IMR-90 (cell line): ENCODE results near the gene HIGD1C.

ENCODE experiments used
- CEBPB ChIP-seq: IDR thresholded peaks from 2 replicates; pipeline ENCODE4 v1.6.1; 2012; ENCODE audit warnings: low read depth, low read length, improper control_type of control experiment
- FOS ChIP-seq: fragments of 150-350 bp; IDR thresholded peaks from 2 replicates; pipeline ENCODE4 v1.6.1; 2016; ENCODE audit warnings: low read depth, low read length
- MAFK ChIP-seq: IDR thresholded peaks from 2 replicates; pipeline ENCODE4 v1.6.1; 2012; ENCODE audit warnings: low read depth, low read length, improper control_type of control experiment
- NFE2L2 ChIP-seq: fragments of 150-350 bp; IDR thresholded peaks from 2 replicates; pipeline ENCODE4 v1.6.1; 2016; ENCODE audit warnings: low read depth, mild to moderate bottlenecking, low read length
- POLR2A ChIP-seq: IDR thresholded peaks from 2 replicates; pipeline ENCODE4 v1.6.1; 2012; ENCODE audit warnings: mild to moderate bottlenecking, low read depth, low read length
- RAD21 ChIP-seq: IDR thresholded peaks from 2 replicates; pipeline ENCODE4 v1.6.1; 2012; ENCODE audit warnings: low read length, improper control_type of control experiment
- RCOR1 ChIP-seq: IDR thresholded peaks from 2 replicates; pipeline ENCODE4 v1.6.1; 2012; ENCODE audit warnings: mild to moderate bottlenecking, low read length, improper control_type of control experiment; ENCODE audit not compliant: insufficient replicate concordance
- RFX5 ChIP-seq: IDR thresholded peaks from 2 replicates; pipeline ENCODE4 v1.8.0; 2012; ENCODE audit warnings: low read depth, mild to moderate bottlenecking, low read length, moderate library complexity
- SMC3 ChIP-seq: fragments of 150-350 bp; IDR thresholded peaks from 2 replicates; pipeline ENCODE4 v1.6.1; 2016; ENCODE audit warnings: low read depth, mild to moderate bottlenecking, antibody characterized with exemption, low read length, moderate library complexity
- TF ChIP-seq, protein P1 (sequence below): conservative IDR thresholded peaks from 2 replicates; pipeline ENCODE4 v1.5.1; 2012; ENCODE audit warnings: mild to moderate bottlenecking, low read depth, low read length, improper control_type of control experiment
- TF ChIP-seq, protein P2 (sequence below): fragments of 150-350 bp; IDR thresholded peaks from 2 replicates; pipeline ENCODE4 v1.6.1; 2017; ENCODE audit warnings: mild to moderate bottlenecking, antibody characterized with exemption, low read length, low read depth
- TF ChIP-seq, protein P3 (sequence below): fragments of 150-350 bp; IDR thresholded peaks from 2 replicates; pipeline ENCODE4 v1.6.1; 2016; ENCODE audit warnings: low read depth, mild to moderate bottlenecking, low read length, moderate library complexity, borderline replicate concordance

DNA sequence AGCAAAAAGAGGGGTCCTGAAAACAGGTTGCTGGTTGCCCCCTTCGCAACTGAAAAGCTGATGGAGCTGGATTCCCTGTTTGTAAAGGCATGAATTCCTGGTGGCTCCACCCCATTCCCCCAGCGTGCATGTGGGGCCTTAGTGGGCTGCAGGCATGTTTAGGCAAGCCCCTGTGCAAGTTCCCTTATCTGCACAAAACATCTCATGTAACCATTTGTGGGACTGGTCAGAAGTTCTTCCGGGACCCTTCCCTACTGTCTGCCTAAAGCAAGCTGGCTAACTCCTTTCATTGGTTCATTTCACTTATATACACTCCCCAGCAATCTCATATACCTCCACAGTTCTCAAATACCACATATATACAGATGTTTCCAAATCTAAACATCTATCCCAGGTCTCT, 24.0 kb upstream of the HIGD1C start:
- TF ChIP-seq POLR2A = no peak
- TF ChIP-seq, protein P1, sequence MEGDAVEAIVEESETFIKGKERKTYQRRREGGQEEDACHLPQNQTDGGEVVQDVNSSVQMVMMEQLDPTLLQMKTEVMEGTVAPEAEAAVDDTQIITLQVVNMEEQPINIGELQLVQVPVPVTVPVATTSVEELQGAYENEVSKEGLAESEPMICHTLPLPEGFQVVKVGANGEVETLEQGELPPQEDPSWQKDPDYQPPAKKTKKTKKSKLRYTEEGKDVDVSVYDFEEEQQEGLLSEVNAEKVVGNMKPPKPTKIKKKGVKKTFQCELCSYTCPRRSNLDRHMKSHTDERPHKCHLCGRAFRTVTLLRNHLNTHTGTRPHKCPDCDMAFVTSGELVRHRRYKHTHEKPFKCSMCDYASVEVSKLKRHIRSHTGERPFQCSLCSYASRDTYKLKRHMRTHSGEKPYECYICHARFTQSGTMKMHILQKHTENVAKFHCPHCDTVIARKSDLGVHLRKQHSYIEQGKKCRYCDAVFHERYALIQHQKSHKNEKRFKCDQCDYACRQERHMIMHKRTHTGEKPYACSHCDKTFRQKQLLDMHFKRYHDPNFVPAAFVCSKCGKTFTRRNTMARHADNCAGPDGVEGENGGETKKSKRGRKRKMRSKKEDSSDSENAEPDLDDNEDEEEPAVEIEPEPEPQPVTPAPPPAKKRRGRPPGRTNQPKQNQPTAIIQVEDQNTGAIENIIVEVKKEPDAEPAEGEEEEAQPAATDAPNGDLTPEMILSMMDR = no peak
- TF ChIP-seq RFX5 = no peak
- TF ChIP-seq, protein P2, sequence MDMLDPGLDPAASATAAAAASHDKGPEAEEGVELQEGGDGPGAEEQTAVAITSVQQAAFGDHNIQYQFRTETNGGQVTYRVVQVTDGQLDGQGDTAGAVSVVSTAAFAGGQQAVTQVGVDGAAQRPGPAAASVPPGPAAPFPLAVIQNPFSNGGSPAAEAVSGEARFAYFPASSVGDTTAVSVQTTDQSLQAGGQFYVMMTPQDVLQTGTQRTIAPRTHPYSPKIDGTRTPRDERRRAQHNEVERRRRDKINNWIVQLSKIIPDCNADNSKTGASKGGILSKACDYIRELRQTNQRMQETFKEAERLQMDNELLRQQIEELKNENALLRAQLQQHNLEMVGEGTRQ = no peak
- TF ChIP-seq, protein P3, sequence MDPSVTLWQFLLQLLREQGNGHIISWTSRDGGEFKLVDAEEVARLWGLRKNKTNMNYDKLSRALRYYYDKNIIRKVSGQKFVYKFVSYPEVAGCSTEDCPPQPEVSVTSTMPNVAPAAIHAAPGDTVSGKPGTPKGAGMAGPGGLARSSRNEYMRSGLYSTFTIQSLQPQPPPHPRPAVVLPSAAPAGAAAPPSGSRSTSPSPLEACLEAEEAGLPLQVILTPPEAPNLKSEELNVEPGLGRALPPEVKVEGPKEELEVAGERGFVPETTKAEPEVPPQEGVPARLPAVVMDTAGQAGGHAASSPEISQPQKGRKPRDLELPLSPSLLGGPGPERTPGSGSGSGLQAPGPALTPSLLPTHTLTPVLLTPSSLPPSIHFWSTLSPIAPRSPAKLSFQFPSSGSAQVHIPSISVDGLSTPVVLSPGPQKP = no peak
- no peak for TF ChIP-seq SMC3
- TF ChIP-seq NFE2L2 = no peak
- TF ChIP-seq RAD21 = no peak
- no peak for TF ChIP-seq RCOR1
- TF ChIP-seq MAFK = no peak
- no peak for TF ChIP-seq FOS
- no peak for TF ChIP-seq CEBPB
